CD1c-positive myeloid dendritic cell (primary cell): ENCODE measurements around the gene RALGPS2.

ENCODE experiments used
- DNase-seq: peaks from one replicate; pipeline ENCODE4 v3.0.0-alpha.2; 2016; ENCODE audit errors: extremely low spot score

Gene RALGPS2

DNA sequence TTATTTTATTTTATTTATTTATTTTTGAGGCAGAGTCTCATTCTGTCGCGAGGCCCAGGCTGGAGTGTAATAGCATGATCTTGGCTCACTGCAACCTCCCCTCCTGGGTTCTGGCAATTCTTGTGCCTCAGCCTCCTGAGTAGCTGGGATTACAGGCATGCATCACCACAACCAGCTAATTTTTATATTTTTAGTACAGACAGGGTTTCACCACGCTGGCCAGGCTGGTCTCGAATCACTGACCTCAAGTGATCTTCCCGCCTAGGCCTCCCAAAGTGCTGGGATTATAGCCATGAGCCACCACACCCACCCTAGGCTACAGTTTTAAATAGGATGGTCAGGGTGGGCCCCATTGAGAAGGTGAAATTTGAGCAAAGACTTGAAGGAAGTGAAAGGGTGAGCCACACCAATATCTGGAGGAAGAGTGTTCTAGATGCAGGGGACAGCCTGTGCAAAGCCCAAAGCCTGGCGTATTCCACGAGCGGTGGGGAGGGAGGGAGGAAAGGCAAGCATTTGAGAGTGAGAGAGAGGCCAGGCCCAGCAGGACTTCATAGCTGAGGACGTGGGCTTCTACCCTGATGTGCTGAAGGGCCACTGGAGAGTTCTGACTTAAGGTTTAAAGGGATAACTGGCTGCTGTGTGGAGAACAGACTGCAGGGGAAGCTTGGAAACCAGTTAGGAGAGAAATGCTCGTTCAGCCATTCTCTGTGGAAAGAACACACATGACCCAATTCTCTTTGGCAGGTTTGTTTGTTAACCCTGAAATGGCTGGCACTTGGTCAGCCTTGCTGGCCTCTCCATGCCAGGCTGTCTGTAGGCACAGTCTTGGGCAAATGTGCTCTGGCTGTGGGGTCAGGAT lies 238.0 kb downstream of the RALGPS2 start:
- no peak for DNase-seq

DNA sequence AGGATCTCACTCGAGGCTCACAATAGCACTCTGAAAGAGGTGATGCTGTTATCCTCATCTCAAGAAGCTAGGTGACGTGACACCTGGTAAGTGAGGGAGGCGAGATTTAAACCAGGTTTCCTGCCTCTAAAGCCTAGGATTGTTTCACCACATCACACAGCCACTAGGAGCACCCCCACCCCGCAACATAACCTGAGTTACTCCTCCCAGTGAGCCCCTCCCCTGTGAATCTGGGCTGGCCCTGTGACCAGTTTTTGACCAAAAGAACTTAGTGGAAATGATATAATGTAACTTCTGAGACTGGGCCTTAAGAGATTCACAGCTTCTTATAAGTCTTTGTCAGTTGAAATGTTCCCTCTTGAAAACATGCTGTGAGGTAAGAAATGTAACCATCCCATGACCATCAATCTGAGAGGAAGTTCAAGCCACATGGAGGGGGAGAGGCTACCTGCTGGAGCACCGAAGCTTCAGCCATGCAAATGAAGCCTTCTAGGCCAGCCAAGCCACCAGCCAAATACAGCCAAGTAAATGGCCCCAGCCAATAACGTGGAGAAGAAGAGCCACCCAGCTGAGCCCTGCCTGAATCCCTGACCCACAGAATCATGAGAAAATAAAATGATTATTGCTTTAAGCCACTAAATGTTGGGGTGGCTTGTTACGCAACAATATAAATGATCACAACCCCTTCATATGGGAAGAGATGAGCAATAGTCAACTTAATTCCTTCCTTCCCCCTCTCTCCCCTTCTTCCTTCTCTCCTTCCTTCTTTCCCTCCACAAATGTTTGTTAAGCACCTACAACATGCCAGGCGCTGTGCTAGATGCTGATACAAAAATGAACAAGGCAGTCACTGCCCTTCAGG lies 239.7 kb downstream of the RALGPS2 start:
- DNase-seq, result no peak

DNA sequence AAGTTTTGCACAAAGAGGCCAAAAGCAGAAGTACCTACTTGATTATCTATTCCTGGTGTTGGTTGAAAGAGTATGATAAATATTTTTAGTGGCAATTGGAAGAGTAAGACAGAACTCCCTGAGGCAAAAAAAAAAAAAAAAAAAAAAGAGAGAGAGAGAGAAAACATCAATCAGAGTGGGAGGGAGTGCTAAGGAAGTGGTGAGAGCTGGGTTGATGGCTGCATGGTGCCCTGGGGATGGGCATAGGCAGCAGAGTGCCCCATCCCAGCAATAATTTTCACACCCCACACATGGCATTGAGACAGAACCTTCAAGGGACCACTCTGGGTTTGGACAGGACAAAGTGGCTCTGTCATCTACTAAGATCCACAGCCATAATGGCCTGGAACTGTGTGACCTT lies 241.3 kb downstream of the RALGPS2 start:
- DNase-seq, result no peak

DNA sequence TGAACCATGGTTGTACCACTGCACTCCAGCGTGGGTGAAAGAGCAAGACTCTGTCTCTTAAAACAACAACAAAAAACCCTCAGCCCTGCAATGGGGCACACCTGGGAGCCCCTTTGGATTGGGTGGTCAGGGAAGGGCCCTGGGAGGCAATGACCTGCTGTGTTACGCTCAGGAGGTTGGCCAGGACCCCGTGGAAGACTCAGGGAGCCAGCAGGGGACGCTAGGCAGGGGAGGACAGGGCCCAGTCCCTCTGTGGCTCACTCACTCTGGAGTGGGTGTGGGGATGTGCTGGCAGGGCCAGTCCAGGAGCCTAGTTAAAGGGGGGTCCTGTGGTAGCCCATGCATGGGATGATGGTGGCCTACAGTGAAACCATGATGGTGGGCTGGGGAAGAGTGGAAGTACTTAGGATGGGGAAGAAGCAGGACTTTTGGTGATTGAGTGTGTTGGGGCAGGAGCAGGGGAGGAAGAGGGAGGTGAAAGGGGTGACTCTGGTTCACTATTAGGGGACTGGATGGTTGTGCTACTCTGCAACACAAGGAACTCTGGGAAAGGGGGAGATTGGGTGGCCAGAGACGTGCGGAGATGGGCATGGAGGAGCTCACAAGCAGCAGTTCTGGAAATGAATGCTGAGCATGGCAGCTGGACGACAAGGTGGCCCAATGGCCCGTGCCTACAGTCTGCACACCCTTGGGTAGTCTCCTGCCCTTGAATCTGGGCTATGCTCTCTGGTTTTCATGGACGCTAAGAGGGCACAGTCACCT lies 244.4 kb downstream of the RALGPS2 start:
- DNase-seq, result no peak

DNA sequence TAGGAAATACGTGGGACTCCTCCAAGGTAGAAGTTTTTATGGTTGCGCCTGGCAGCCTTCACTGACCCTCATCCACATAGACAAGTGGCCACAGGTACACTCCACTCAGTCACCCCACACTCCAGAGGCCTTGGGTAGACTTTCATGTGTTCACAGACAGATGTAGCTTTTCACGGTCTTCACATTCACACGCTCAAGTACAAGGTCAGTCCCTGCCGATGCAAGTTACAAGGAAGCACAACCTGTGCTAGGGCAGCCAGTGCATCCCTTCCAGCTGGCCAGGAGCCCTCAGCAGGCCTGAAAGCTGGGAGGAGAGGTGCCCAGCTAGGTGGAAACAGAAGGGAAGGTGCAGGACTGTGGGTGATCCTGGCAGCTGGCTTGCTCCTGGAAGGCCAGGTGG lies 245.1 kb downstream of the RALGPS2 start:
- DNase-seq, result no peak
